SK-N-SH (cell line): Measurements from ENCODE around the gene PSMB11. TPM values are rescaled to one million over a fixed set of nuclear protein-coding genes. Genes with fewer than 3 reads are reported as not detected.
A peak's percentile ranks its signal among the peaks of the same experiment; 100 is the strongest.

Experiments
- CTCF ChIA-PET: fragments of 300-600, 350-600 bp; formaldehyde crosslinking; extraction: SDS; loops from one replicate; lab custom pipeline; 2021; lab: Yijun Ruan, JAX
- POLR2A ChIA-PET: fragments of 350-600 bp; sonication (Branson Sonifier 250); formaldehyde crosslinking; extraction: SDS; loops from one replicate; lab custom pipeline; 2020; ENCODE audit warnings: antibody characterized with exemption, inconsistent platforms; lab: Yijun Ruan, JAX
- DNase-seq: peaks from one replicate; pipeline ENCODE4 v3.0.0; 2012
- H2AFZ ChIP-seq: fragments of 200-600 bp; sonication (generic); 2 replicates; pipeline ENCODE4 v1.8.1; 2016; ENCODE audit warnings: antibody characterized with exemption, mild to moderate bottlenecking, low read depth
- H3F3A ChIP-seq: fragments of 200-600 bp; sonication (generic); replicated peaks from 2 replicates; pipeline ENCODE3; 2016; ENCODE audit warnings: antibody characterized with exemption, mild to moderate bottlenecking; ENCODE audit not compliant: insufficient read depth
- H3K27ac ChIP-seq, 2 experiments: fragments of 200-500 bp in 1 of 2; fragments of 200-600 bp in 1 of 2; sonication (Bioruptor generic) in 1 of 2; sonication (generic), shearing (Covaris generic) in 1 of 2; 2 replicates each; pipeline versions ENCODE4 v1.5.1 to v1.6.1; 2014 to 2016; ENCODE audit warnings: low read depth in 2 of 2, inconsistent platforms in 1 of 2, low read length in 1 of 2, mild to moderate bottlenecking in 1 of 2, mixed read lengths in 1 of 2
- H3K27me3 ChIP-seq: fragments of 200-600 bp; sonication (generic), shearing (Covaris generic); 2 replicates; pipeline ENCODE4 v1.6.1; 2016; ENCODE audit warnings: mixed run types; ENCODE audit not compliant: insufficient read depth
- H3K36me3 ChIP-seq, 2 experiments: fragments of 200-500 bp in 1 of 2; fragments of 200-600 bp in 1 of 2; sonication (Bioruptor generic) in 1 of 2; sonication (generic) in 1 of 2; replicated peaks in 1 of 2; 2 replicates each; pipeline versions ENCODE3 to v1.5.1; 2014 to 2016; ENCODE audit warnings: low read length in 1 of 2, mild to moderate bottlenecking in 1 of 2; ENCODE audit not compliant: insufficient read depth in 2 of 2, control insufficient read depth in 1 of 2
- H3K4me1 ChIP-seq, 2 experiments: fragments of 200-500 bp in 1 of 2; fragments of 200-600 bp in 1 of 2; sonication (Bioruptor generic) in 1 of 2; sonication (generic), shearing (Covaris generic) in 1 of 2; 2 replicates each; pipeline versions ENCODE4 v1.5.1 to v1.6.1; 2014 to 2016; ENCODE audit warnings: low read depth in 1 of 2, low read length in 1 of 2, mixed run types in 1 of 2; ENCODE audit not compliant: insufficient read depth in 2 of 2, control insufficient read depth in 1 of 2
- H3K4me2 ChIP-seq: fragments of 200-600 bp; sonication (generic), shearing (Covaris generic); 2 replicates; pipeline ENCODE4 v1.6.1; 2017; ENCODE audit warnings: mixed run types
- H3K4me3 ChIP-seq, 2 experiments: fragments of 200-500 bp in 1 of 2; fragments of 200-600 bp in 1 of 2; sonication (Bioruptor generic) in 1 of 2; sonication (generic), shearing (Covaris generic) in 1 of 2; 2 replicates each; pipeline versions ENCODE4 v1.5.1 to v1.8.1; 2014 to 2016; ENCODE audit warnings: low read depth in 2 of 2, inconsistent platforms in 1 of 2, low read length in 1 of 2, mild to moderate bottlenecking in 1 of 2, mixed read lengths in 1 of 2, moderate library complexity in 1 of 2
- H3K79me2 ChIP-seq: fragments of 200-600 bp; sonication (generic); 2 replicates; pipeline ENCODE4 v1.8.1; 2017; ENCODE audit warnings: mild to moderate bottlenecking; ENCODE audit not compliant: insufficient read depth
- H3K9ac ChIP-seq: fragments of 200-600 bp; sonication (generic); 2 replicates; pipeline ENCODE4 v1.6.1; 2017; ENCODE audit warnings: mixed run types
- H3K9me2 ChIP-seq: fragments of 200-600 bp; sonication (generic); 2 replicates; pipeline ENCODE4 v1.6.1; 2017; ENCODE audit warnings: mixed run types
- H3K9me3 ChIP-seq: fragments of 200-600 bp; sonication (generic); 2 replicates; pipeline ENCODE4 v1.6.1; 2017; ENCODE audit warnings: mixed run types, mild to moderate bottlenecking, moderate library complexity
- H4K20me1 ChIP-seq: fragments of 200-600 bp; sonication (generic); 2 replicates; pipeline ENCODE4 v1.6.1; 2017; ENCODE audit warnings: mild to moderate bottlenecking, mixed run types; ENCODE audit not compliant: insufficient read depth
- CTCF ChIP-seq: fragments of 200-600 bp; sonication (generic); IDR thresholded peaks from 2 replicates; pipeline ENCODE4 v1.6.1; 2017; ENCODE audit warnings: antibody characterized with exemption, mild to moderate bottlenecking, moderate library complexity
- ELF1 ChIP-seq: IDR thresholded peaks from 2 replicates; pipeline ENCODE4 v1.4.0; 2012
- EZH2phosphoT487 ChIP-seq: fragments of 200-600 bp; sonication (generic); IDR thresholded peaks from 2 replicates; pipeline ENCODE4 v1.6.1; 2017; ENCODE audit warnings: low read depth, mixed run types, mild to moderate bottlenecking, antibody characterized with exemption, moderate library complexity, borderline replicate concordance
- FOXM1 ChIP-seq: IDR thresholded peaks from 2 replicates; pipeline ENCODE4 v1.4.0; 2012; ENCODE audit warnings: low read depth, mild to moderate bottlenecking
- GABPA ChIP-seq: IDR thresholded peaks from 2 replicates; pipeline ENCODE4 v1.4.0; 2012; ENCODE audit warnings: low read depth, mild to moderate bottlenecking
- MXI1 ChIP-seq: IDR thresholded peaks from 2 replicates; pipeline ENCODE4 v1.6.1; 2012; ENCODE audit warnings: mild to moderate bottlenecking, low read depth, low read length, improper control_type of control experiment
- NFIC ChIP-seq: IDR thresholded peaks from 2 replicates; pipeline ENCODE4 v1.4.0; 2012; ENCODE audit warnings: borderline replicate concordance
- RAD21 ChIP-seq: IDR thresholded peaks from 2 replicates; pipeline ENCODE4 v1.6.1; 2012; ENCODE audit warnings: mild to moderate bottlenecking, low read length
- RCOR1 ChIP-seq: fragments of 150-350 bp; IDR thresholded peaks from 2 replicates; pipeline ENCODE4 v1.6.1; 2017; ENCODE audit warnings: antibody characterized with exemption, low read length
- RFX5 ChIP-seq: IDR thresholded peaks from 2 replicates; pipeline ENCODE4 v1.6.1; 2012; ENCODE audit warnings: mild to moderate bottlenecking, improper control_type of control experiment, low read length
- SIN3A ChIP-seq: IDR thresholded peaks from 2 replicates; pipeline ENCODE4 v1.6.1; 2012; ENCODE audit warnings: low read depth, mild to moderate bottlenecking, low read length, moderate library complexity, borderline replicate concordance
- SMC3 ChIP-seq: IDR thresholded peaks from 2 replicates; pipeline ENCODE4 v1.6.1; 2012; ENCODE audit warnings: low read depth, low read length, improper control_type of control experiment
- TAF1 ChIP-seq: IDR thresholded peaks from 2 replicates; pipeline ENCODE4 v1.6.1; 2012; ENCODE audit warnings: low read depth, mild to moderate bottlenecking, low read length, moderate library complexity, borderline replicate concordance
- TEAD4 ChIP-seq: IDR thresholded peaks from 2 replicates; pipeline ENCODE4 v1.4.0; 2012; ENCODE audit warnings: mild to moderate bottlenecking, borderline replicate concordance; ENCODE audit not compliant: insufficient read depth
- WGBS: methylation state at CpG from one replicate; pipeline ENCODE4 v1.1.6; 2017; ENCODE audit warnings: low lambda C conversion rate; 5-methylcytosine and 5-hydroxymethylcytosine counted together
- polyA plus RNA-seq, 3 experiments: library from polyadenylated mRNA; depleted of rRNA; stranded (reverse); fragments of >200 nt; gene quantifications; 2 replicates each; pipeline ENCODE4 v1.2.3, GENCODE V29; 2012
- TF ChIP-seq, protein P1 (sequence below): IDR thresholded peaks from 2 replicates; pipeline ENCODE4 v1.4.0; 2012; ENCODE audit warnings: low read depth
- TF ChIP-seq, protein P2 (sequence below): fragments of 150-350 bp; IDR thresholded peaks from 2 replicates; pipeline ENCODE4 v1.6.1; 2016; ENCODE audit warnings: mild to moderate bottlenecking, low read depth, low read length

Gene PSMB11
- polyA plus RNA-seq, 1 of the 3 experiments (the other 2 are of a cell fraction): not detected

DNA sequence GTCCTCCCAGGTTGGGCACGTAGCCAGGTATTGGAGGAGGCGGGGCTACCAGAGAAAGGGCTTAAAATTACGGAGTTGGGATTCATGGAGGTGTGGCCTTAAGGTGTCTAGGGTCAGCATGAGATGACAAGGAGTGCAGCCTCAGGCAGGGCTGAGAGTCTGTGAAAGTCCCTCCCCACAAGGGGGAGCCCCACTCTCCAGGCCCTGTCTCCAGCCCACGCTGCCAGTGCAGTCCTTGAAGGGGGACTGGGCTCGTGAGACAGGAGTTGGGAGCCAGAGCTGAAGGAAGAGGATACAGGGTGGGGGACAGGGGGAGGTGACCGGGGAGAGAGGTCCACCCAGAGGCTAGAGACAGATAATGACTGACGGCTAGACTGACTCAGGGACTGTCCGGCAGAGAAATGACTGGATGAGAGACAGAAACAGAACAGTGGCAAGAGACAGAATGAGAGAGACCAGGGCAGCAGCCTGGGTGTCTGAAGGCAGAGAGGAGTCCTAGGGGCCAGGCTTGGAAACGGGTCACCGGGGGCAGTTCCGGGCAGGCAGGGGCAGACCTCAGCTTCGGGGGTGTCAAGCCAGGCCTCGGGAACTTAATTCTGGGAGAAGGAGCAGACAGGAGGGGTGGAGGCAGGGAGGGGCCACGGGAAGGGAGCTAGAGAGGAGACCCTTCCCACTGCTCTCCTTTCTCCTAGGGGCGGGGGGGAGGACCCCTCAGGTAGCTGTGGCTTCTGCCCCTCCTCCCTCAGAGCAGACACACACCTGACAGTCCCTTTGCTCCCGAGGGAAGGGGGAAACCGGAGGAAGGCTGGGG, 14.3 kb downstream of the PSMB11 start:
- Histone ChIP-seq H3F3A (peaks cover 36% of the 10 kb centered on the region), H3K36me3 (peaks cover 20 to 29% of the 10 kb centered on the region in 2 experiments), H3K4me2 (peak overlapping the region; percentile 96), H3K9me3 (no peaks in the 10 kb centered on the region), H3K9ac (peak overlapping the region; percentile 65), H3K27ac (peak overlapping the region in 1 of 2 experiments; percentile 90; a peak in 2 of 4 replicates), H3K79me2 (peaks cover 12% of the 10 kb centered on the region; the same call in 1 of the 2 replicates), H2AFZ (peak overlapping the region; percentile 78; the same call in 1 of the 2 replicates), H3K4me1 (peaks cover 14 to 26% of the 10 kb centered on the region in 2 experiments; a peak in 3 of 4 replicates), H3K4me3 (peak overlapping the region; percentile 62 to 82), H4K20me1 (no peaks in the 10 kb centered on the region; the same call in 1 of the 2 replicates), H3K27me3 (no peaks in the 10 kb centered on the region), H3K9me2 (no peaks in the 10 kb centered on the region)
- ChIA-PET CTCF (interaction anchor here (0.6 to 33.1 kb wide), 18 partner anchors 13 to 673 kb away, joined by 3 to 1566 read pairs (median 4); partner anchors contain the start of genes AJUBA, PRMT5 and PSMB5), POLR2A (interaction anchor here (0.9 to 3.9 kb wide), 6 partner anchors 11 to 70 kb away, joined by 3 to 33 read pairs (median 7); partner anchors contain the start of gene PSMB5)
- WGBS: 4% methylated on average over 17 of the region's 17 CpGs
- DNase-seq: peak; percentile 87
- TF ChIP-seq TEAD4 (no peak), EZH2phosphoT487 (no peak), FOXM1 (no peak), RFX5 (no peak), SMC3 (peak; percentile 49), RAD21 (peak; percentile 37; the same call in 1 of the 2 replicates), GABPA (no peak), CTCF (peak; percentile 79)

DNA sequence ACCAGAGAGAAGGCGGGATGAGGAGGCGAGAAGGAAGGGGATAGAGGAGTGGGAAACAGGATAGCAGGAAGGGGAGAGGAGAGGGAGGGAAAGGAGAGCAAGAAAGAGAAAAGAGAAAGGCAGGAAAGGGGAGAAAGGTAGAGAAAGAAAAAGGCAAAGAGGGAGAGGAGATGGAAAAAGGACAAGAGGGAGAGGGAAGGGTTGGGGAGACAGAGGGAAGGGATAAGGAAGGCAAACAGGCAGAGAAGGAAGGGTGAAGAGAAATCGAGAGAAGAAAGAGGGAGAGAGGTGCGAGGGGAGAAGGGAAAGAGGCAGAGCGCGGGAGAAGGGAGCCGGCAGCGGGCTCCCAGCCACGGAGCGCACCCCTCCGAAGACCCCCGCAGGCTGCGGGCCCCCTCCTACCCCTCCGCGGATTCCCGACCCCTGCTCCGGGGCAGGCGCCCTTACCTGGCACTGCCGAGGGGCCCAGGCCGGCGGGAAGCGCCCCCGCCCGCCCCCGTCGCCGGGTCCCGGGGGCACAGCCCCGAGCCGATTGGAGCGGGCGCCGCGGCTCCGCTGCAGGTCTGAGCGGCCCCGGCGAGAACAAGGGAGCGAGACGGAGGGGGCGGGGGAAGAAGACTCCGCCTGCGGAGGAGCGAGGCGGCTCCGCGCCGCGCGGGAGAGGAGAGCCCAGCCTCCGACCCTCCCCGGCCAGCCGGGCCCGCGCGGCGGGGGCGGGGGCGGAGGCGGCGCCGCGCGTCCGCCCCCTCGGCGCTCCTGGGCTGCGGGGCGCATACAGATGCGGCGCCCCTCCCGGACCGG, 15.1 kb downstream of the PSMB11 start, which contains the start of gene CDH24:
Gene CDH24, minus strand, starts transcription at position 565 of the 801 bp plus-strand sequence. CDS start 1,787 bp downstream, outside the sequence.
- WGBS: 10% methylated on average over 13 of the region's 73 CpGs
- peaks cover 19 to 26% of the 10 kb centered on the region in 2 experiments; a peak in 3 of 4 replicates for H3K4me1 ChIP-seq
- peak within 1 kb of the TSS; percentile 65 for H3K9ac ChIP-seq
- peak within 1 kb of the TSS; percentile 62 to 82 for H3K4me3 ChIP-seq
- H4K20me1 ChIP-seq: no peaks in the 10 kb centered on the region; the same call in 1 of the 2 replicates
- CTCF ChIA-PET: interaction anchor here (0.6 to 33.1 kb wide), 43 partner anchors 11 to 500 kb away, joined by 3 to 1566 read pairs (median 6); partner anchors contain the start of genes ACIN1, AJUBA, C14orf119 and HOMEZ
- peaks cover 20 to 31% of the 10 kb centered on the region in 2 experiments for H3K36me3 ChIP-seq
- peaks cover 15% of the 10 kb centered on the region; the same call in 1 of the 2 replicates for H3K79me2 ChIP-seq
- POLR2A ChIA-PET: interaction anchor here (0.9 to 3.9 kb wide), 11 partner anchors 38 to 80 kb away, joined by 3 to 33 read pairs (median 7); partner anchors contain the start of genes ACIN1, AJUBA and C14orf119
- peak within 1 kb of the TSS; percentile 62 to 90; a peak in 3 of 4 replicates for H3K27ac ChIP-seq
- no peaks in the 10 kb centered on the region for H3K27me3 ChIP-seq
- H3F3A ChIP-seq: peaks cover 38% of the 10 kb centered on the region
- peak within 1 kb of the TSS; percentile 78; the same call in 1 of the 2 replicates for H2AFZ ChIP-seq
- TF ChIP-seq GABPA (no peak), RAD21 (no peak), NFIC (no peak), ELF1 (no peak), MXI1 (peak; percentile 29), RCOR1 (no peak), SIN3A (0 out of 2 replicates have a peak, but pooled peaks have one; percentile 16), SMC3 (no peak), TAF1 (peak; percentile 68)
- TF ChIP-seq, protein P1, sequence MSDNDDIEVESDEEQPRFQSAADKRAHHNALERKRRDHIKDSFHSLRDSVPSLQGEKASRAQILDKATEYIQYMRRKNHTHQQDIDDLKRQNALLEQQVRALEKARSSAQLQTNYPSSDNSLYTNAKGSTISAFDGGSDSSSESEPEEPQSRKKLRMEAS: no peak
- TF ChIP-seq, protein P2, sequence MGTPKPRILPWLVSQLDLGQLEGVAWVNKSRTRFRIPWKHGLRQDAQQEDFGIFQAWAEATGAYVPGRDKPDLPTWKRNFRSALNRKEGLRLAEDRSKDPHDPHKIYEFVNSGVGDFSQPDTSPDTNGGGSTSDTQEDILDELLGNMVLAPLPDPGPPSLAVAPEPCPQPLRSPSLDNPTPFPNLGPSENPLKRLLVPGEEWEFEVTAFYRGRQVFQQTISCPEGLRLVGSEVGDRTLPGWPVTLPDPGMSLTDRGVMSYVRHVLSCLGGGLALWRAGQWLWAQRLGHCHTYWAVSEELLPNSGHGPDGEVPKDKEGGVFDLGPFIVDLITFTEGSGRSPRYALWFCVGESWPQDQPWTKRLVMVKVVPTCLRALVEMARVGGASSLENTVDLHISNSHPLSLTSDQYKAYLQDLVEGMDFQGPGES: no peak
- no peaks in the 10 kb centered on the region for H3K9me2 ChIP-seq
- DNase-seq: peak; percentile 90
- peak within 1 kb of the TSS; percentile 99 for H3K4me2 ChIP-seq
- no peaks in the 10 kb centered on the region for H3K9me3 ChIP-seq
